T1000 (cell line): ENCODE results near the gene RADX.
A peak's percentile ranks its signal among the peaks of the same experiment; 100 is the strongest.

ENCODE experiments used
- DNase-seq: peaks from one replicate; lab custom pipeline; 2025; ENCODE audit warnings: mixed read lengths; lab: John Stamatoyannopoulos, UW

Gene RADX

DNA sequence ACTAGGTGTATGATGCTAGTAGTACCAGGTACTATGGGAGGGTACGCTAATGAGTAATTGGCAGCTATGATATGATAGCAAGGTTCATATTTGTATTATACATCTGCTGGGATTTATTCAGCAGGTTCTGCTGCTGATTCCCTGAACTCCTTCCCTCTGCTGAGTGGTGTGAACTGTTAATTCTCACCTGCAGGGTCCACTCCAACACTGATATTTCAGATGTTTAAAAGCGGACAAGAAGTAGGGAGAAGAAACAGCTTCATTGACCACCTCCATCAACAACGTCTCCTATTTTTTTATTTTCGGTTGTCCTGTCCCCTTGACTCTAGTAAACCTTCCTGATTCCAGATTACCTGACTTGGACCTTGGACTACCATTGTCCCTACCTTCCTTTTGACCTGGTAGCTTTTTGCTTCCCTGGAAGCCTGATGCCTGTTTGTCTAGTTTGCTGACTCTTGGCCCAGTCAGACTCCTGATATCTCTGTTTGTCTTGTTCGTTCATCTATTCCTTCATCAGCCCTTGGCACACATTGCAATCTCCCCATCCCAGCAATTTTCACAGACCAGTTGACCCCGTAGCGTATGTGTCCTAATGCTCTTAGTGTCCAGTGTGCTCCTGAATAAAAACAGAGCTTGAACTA lies 80.8 kb downstream of the RADX start:
- no peak for DNase-seq

DNA sequence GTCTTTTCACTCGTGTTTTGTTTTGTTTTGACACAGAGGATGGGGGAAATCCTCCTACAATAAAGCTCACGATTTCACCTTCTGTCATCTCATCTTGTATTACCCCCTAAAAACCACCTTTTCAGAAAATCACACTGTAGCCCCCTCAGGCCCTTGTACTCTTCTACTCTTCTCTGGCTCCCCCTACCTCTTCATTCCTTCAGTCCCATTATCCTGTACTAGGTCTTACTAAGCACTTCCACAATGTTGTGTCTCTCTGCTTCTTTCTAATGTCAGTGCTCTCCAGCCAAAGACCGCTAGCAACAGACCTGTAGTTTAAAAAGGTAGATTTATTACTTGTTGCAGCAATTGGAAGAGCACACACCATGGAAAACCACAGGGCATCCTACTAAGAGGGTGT lies 84.7 kb downstream of the RADX start:
- no peak for DNase-seq

DNA sequence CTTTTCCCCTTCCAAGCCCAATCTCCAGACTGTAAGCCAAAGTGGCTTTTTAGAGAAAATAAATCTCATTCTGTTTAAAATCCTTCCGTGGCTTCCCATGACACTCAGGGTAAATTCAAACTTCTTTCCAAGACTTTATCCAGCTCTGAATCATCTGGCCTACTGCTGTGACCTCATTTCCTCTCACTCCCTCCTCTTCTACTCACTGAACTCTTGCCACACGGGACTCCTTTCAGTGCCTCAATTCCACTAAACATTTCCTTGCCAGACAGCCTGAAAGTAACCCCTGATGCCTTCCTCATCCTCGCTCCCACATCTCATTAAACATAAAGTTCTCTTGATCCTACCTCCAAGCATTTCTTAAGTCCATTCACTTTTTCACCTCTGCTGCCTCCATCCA lies 86.9 kb downstream of the RADX start:
- no peak for DNase-seq

DNA sequence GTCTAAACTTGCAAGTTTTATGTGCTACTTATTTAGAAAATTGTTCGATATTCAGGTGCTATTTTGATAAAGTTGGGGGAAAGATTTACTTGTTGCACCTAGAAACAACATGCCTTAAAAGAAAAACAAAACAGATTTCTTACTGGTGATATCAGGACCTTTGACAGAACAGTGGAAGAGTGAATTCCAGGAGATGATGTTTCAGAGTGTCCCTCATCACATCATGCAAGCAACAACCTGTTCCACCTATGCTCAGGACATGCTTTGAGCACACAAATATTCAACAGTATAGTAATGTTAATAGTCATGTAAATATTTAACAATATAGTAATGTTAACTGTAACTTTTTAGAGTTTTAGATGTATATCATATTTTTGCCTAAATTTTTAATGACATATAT lies 90.9 kb downstream of the RADX start:
- DNase-seq = no peak

DNA sequence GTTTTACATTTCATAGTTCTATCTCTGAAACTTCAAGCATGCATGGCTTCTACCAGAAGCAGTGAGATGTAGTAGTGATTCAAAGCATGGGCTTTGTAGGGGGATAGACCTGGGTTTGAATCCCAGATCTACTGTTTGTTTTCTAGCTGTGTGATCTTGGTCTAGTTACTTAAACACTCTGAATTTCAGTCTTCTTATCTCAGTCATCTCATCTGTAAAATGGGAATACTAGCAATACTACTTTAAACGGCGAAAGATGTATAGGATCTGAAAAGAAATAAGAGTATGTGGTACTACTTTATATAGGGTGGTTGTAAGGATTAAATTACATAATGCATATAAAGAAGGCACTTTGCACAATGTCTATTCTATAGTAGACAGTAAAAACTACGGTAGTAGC lies 94.7 kb downstream of the RADX start:
- no peak for DNase-seq

DNA sequence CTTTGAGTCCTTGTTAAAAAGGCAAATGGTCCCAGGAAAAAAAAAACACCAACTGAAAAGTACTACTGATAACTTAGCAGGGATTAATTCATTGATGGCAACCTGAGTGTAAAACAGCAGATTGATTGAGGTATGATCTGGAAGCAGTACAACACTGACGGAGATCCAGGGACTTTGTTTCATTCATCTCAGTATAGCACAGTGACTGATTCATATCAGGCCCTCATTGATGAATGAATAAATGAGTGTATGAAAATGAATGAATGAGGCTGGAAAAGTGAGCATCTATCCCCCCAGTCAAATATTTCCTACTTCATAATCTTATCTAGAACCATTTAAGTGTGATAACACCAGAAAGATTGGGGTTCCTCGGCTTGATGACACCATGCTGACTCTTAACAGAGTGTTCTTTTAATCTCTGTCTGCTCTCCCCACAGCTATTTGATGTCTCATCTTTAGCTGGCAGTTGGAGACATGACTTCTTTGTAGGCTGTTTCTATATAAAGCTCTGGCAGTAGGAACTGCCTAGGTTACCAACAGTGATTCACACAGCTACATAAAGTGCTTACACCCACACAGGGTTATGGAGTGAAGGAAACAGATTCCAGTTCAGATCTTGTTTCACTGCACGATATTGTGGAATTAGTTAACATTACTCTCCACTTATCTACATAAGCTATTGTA lies 96.1 kb downstream of the RADX start:
- peak; percentile 2 for DNase-seq

DNA sequence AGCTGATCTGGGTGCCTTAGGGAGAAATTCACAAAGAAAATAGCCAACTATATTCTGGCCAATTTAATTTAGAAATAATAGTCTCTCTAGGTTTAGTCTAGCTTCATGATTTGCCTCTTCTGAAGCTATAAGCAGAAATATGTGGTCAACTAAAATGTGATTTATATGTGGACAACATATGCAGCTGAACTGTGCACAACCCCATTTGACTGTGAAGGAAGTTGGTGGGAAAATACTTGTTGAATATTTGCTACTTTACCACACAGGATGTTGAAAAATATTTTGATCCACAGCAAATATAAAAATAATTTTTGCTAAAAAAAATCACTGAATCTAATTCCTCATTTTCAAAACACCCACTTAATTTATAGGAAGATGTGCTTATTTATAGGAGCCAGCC lies 99.0 kb downstream of the RADX start:
- DNase-seq = no peak

DNA sequence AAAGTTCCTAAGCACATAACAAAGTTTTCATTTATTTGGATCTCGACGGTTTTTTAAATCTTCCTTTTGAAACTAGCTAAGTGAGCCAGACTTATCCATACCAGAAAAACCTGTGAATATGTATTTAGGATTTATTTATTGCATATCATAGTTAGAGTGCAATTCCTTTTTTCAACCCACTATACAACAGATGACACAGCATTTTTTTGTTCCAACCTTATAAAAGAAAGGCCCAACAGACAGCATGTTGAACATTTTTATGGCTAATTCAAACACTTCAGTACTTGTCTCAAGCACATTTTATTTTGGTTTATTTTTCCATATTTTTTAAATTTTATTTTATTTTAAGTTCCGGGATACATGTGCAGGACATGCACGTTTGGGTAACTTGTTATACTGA lies 99.6 kb downstream of the RADX start:
- no peak for DNase-seq

DNA sequence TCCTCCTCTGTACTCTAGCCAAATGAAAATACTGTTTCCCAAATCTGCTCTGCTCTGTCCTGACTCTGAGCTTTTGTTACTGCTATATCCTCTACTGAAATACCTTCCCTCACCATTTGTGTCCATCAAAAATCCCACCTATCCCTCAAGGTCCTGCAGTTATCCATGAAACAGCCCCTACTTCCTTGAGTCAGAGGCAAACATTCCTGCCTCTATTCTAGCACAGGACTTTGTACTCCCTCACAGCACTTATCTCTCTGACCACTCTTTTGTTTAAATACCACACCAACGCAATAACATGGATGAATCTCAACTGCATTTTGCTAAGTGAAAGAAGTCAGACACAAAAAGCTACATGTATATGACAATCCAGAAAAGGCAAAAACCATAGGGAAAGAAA lies 104.2 kb downstream of the RADX start:
- no peak for DNase-seq

DNA sequence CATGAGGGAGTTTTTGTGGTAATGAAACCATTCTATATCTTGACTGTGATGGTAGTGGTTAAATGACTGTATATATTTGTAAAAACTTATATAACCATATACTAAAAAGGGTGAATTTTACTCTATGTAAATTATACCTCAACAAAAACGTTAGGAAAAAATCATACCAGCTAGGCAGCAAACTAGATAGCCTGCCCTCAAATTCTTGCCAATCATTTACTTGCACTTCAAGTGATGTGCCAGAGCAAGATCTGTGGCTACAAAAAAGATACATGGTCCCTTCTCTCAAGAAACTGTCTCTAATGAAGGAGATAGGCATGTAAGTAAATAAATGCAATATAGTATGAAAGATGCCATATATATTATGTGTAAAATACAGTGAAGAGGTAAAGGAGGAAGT lies 104.7 kb downstream of the RADX start:
- DNase-seq = no peak

DNA sequence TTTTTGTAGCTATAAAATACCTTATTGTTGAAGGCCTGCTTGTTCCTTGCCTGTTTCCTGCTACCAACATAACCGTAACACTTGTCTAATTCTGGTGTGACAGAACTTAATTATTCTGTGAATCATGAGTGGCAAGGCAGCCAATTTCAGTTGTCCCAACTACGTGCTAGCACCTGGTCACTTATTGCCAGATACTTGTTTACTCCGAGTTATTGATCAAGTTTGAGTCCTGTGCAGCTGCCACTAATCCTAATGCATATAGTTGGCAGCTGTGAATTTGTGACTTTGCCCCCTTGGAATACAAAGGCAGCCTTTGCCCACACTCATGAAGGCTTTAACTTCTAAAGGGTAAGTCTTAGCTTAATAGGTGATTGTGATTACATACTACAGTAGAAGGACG lies 106.9 kb downstream of the RADX start:
- DNase-seq = no peak

DNA sequence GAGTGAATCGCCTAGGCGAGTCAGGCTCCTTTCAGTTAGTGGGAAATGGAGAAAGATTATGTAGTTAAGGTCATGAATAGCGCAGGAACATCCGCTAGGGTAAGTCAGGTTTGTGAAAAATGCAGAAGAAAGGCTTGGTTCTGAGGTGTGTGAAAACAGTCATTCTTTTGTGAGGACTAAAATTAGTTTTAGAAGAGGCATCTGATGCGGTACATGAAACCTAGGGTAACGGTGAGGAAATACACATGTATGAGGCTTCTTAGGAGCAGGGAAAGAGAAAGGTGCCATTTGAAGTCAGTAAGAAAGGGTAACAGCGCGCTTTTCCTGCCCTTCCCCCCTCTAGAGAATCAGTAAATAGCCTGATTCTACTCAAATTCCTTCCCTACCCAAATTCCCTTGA lies 114.2 kb downstream of the RADX start:
- no peak for DNase-seq

DNA sequence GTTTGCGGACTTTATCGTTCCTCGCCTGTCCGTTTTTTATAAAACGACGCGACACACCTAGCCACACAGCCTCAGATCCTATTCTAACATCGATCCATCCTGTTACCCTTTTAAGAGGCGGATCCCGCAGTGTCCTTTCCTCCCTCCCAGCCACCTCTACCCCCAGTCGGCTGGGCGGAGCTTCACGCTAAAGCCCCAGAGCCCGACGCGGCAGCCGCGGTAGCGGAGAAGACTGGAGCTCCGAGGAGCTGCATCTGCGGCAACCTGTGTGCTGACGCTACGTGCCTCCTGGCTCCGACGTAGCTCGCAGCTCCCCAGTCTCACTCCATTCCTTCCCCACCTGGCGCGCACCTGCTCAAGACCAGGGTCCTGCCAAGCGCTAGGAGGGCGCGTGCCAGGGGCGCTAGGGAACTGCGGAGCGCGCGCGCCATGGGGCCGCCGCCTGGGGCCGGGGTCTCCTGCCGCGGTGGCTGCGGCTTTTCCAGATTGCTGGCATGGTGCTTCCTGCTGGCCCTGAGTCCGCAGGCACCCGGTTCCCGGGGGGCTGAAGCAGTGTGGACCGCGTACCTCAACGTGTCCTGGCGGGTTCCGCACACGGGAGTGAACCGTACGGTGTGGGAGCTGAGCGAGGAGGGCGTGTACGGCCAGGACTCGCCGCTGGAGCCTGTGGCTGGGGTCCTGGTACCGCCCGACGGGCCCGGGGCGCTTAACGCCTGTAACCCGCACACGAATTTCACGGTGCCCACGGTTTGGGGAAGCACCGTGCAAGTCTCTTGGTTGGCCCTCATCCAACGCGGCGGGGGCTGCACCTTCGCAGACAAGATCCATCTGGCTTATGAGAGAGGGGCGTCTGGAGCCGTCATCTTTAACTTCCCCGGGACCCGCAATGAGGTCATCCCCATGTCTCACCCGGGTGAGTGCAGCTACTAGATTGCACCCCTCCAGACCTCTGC lies 115.0 kb downstream of the RADX start, which contains the start of gene RNF128:
Gene RNF128 (plus strand): TSS at position 217 of the 953 bp plus-strand sequence. CDS start 213 bp downstream, at position 430.
- DNase-seq = peak; percentile 3

DNA sequence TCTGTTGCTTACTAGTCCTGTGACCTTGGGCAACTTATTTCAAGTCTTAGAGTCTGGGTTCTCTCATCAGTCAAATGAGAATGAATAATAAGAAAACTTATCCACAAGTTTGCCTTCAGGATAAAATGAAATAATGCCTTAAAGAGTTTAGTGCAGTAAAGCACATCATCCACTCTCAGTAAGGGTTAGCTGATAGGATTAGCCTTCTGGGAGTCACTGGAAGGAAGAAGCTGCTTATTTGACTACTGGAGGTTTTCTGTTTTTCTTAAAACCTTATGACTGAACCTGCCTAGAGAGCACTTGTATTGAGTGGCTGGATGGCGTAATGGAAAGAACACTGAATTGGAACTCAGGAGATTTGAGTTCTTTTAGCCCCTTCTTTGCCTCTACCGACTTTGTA lies 116.6 kb downstream of the RADX start:
- no peak for DNase-seq
